Lower leg skin (tissue), 3 donors: Measurements from ENCODE around the gene DIP2C.

Experiments
- CTCF ChIP-seq, 3 donors: fragments of 450-650 bp; IDR thresholded peaks; one replicate each; pipeline ENCODE4 v1.5.1; 2016; ENCODE audit warnings: antibody characterized with exemption in 3 of 3, mild to moderate bottlenecking in 3 of 3, moderate library complexity in 2 of 3
- POLR2A ChIP-seq, 2 donors: fragments of 450-650 bp; IDR thresholded peaks; one replicate each; pipeline ENCODE4 v1.6.1; 2016 to 2017; ENCODE audit warnings: antibody characterized with exemption in 2 of 2, mild to moderate bottlenecking in 1 of 2, moderate library complexity in 1 of 2

GRCh38 chr10:562142-562541 is 127.3 kb downstream of the DIP2C start:
- TF ChIP-seq CTCF (IDR thresholded peaks at IDR 0.05) (no peak), POLR2A (IDR thresholded peaks at IDR 0.05) (no peak)
